Posterior vena cava (tissue), 2 donors: ENCODE data around the gene MCU. TPM values are rescaled to one million over a fixed set of nuclear protein-coding genes. Genes with fewer than 3 reads are reported as not detected.
A peak's percentile ranks its signal among the peaks of the same experiment; 100 is the strongest.
"Not testable (repeated sequence)": the region's sequence is repeated elsewhere in the genome, so short reads cannot be mapped to it uniquely, and the experiment has no call there.

Source experiments
- DNase-seq: peaks from one replicate; pipeline ENCODE4 v3.0.0-alpha.2; 2020; ENCODE audit warnings: low spot score
- intact Hi-C, 2 donors: fragments of 100-400 bp; cut with DNase I; formaldehyde crosslinking; loops; one replicate each; pipeline versions ENCODE4 v1.14.1 to v1.14.2; 2022 to 2023
- total RNA-seq, 2 donors: library from RNA; stranded (reverse); fragmentation: NEBNext Ultra II Directional; extraction: Animal tissue kit (Norgen Biotek cat#: 25700); gene quantifications; one replicate each; pipeline ENCODE4 v1.2.1, GENCODE V29; 2021
- donor health status: DM: yes; HTN: yes; CAD: no.
- donor health status: DM: yes; HTN: yes; CAD: no.

The MCU gene
- total RNA-seq, 2 donors from 2014 or later, result 23.7 to 24.0 TPM

DNA sequence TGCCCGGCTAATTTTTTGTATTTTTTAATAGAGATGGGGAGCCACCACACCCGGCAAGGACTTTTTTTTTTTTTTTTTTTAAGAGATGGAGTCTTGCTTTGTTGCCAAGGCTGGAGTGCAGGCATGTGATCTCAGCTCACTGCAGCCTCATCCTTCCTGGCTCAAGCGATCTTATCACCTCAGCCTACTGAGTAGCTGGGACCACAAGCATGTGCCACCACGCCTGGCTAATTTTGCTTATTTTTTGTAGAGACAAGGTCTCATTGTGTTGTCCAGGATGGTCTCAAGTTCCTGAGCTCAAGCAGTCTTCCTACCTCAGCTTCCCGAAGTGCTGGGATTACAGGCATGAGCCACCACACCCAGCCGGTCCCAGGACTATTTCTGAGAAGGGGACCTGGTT is 9.3 kb upstream of the MCU start:
- no peak for DNase-seq
- intact Hi-C loops, result no loop called here

DNA sequence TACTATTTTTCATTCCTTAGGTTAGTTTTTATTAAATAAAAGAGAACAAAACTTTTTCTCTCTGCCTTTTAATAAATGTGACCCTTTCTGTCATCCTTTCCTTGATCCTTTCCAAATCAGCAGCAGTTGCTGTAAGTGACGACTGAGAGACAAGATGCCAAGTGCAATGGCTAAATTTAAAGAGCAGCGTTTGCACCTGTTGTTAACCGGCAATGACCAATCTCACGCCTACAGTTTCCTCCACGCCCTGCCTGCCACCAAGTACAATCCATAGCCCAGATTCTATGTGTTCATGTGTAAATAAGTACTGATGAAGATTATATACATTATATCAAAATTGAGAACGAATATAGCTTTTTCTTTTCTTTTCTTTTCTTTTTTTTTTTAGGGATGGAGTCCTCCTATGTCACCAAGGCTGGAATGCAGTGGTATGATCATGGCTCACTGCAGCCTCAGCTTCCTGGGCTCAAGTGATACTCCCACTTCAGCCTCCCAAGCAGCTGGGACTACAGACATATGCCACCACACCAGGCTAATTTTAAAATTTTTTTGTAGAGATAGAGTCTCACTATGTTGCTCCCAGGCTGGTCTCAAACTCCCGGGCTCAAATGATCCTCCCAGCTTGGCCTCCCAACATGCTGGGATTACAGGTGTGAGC is 6.5 kb upstream of the MCU start:
- intact Hi-C loops, result no loop called here
- DNase-seq, result no peak

DNA sequence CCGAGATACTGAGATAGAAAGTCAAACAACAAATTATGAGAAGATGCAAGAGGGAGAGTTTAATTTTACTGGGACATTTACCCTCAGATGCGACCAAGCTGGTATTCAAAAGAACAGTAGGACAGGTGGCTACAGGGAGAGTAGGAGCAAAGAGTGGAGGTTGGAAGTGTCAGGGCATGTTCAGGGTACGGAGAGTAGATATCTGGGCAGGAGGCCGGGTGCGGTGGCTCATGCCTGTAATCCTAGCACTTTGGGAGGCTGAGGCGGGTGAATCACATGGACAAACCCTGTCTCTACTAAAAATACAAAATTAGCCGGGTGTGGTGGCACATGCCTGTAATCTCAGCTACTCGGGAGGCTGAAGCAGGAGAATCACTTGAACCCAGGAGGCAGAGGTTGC is 5.5 kb upstream of the MCU start:
- intact Hi-C loops, DNase-seq: not testable (repeated sequence)

- no peak for DNase-seq
- intact Hi-C loops, result no loop called here
These were observed 4.9 kb upstream of the MCU start for GRCh38 chr10:72687035-72687434.

DNA sequence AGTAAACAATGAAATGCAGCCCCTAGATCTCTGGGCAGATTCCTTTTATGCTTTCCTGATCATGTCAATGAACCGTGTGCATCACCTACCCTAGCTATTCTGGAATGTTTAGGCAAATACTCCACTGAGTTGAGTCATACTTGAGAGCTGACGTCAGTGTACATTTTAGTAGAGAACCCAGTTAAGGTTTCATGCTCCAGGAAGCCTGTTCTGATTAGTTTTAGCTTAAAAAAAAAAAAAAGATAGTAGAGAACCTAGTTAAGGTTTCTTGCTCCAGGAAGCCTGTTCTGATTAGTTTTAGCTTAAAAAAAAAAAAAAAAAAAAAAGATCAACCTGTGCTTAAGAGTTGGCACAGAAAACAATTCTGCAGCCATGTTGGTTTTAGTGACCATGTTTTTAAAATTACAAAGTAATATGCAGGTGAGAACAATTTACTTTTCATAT is 3.7 kb upstream of the MCU start:
- intact Hi-C loops, result no loop called here
- no peak for DNase-seq

GRCh38 chr10:72689660-72690059 is 2.3 kb upstream of the MCU start:
- intact Hi-C loops, result loop anchor here in 1 of 2 donors (5.0 kb wide), 1 partner anchor 143 kb away; no protein-coding TSS in a partner anchor
- no peak for DNase-seq

GRCh38 chr10:72690071-72690755 is 1.7 kb upstream of the MCU start:
- no peak for DNase-seq
- intact Hi-C loops, result loop anchor here in 1 of 2 donors (5.0 kb wide), 1 partner anchor 142 kb away; no protein-coding TSS in a partner anchor

- intact Hi-C loops, result loop anchor here in 1 of 2 donors (5.0 kb wide), 1 partner anchor 141 kb away; no protein-coding TSS in a partner anchor
- DNase-seq, result no peak
These were observed 477 bp upstream of the MCU start for GRCh38 chr10:72691470-72691862.

- intact Hi-C loops, result loop anchor here in 1 of 2 donors (5.0 kb wide), 1 partner anchor 140 kb away; no protein-coding TSS in a partner anchor
- DNase-seq, result no peak
These were observed 726 bp downstream of the MCU start for GRCh38 chr10:72692744-72692993.

DNA sequence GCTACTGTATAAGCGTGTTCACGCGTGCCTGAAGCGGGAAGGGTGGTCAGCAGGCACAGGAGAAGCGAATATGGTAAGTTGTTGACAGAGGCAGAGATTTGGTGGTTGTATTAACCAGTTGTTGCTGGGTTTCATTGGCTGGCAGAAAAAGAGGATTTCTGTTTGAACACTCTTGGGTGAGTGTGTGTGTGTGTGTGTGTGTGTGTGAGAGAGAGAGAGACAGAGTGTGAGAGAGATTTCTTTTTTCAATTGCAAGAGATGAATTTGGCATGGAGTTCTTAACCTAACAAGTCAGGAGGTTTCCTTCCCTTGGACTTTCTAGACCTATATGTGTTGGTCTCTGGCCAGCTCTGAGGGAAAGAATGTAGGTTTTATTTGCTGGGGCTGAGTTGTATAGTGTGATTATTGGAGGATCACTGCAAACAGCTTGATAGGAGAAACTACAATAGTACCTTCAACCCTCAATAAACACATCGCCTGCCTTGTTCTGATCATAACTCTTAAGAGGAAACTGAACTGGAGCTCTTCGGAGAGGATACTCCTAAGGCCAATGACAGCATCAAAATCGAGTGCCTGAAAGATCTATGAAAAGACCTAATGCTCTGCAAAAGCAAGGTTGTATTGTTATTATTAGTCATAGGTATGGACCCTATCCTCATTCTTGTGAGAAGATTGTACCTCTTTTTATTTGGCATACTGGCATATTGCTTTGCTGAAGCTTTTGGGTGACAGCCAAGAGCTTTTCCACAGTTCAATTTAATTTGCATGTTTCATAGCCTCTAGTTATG is 1.2 kb downstream of the MCU start:
- DNase-seq, result no peak
- intact Hi-C loops, result loop anchor here in 1 of 2 donors (5.0 kb wide), 1 partner anchor 139 kb away; no protein-coding TSS in a partner anchor

- DNase-seq, result no peak
- intact Hi-C loops, result loop anchor here in 1 of 2 donors (5.0 kb wide), 1 partner anchor 138 kb away; no protein-coding TSS in a partner anchor
These were observed 2.8 kb downstream of the MCU start for GRCh38 chr10:72694476-72695369.

- DNase-seq, result no peak
- intact Hi-C loops, result no loop called here
These were observed 3.6 kb downstream of the MCU start for GRCh38 chr10:72695496-72695895.

DNA sequence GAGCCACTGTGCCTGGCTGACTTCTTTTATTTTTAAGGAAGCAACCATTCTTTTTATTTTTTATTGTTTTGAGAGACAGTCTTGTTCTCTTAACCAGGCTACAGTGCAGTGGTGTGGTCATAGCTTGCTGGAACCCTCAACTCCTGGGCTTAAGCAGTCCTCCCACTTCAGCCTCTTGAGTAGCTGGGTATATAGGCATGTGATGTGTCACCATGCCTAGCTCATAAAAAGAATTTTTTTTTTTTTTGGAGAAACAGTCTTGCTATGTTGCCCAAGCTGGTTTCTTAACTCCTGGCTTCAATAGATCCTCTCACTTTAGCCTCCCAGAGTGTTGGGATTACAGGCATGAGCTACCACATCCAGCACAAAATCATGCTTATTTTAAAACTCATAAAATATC is 5.8 kb downstream of the MCU start:
- DNase-seq, result no peak
- intact Hi-C loops, result no loop called here

GRCh38 chr10:72702465-72702864 is 10.5 kb downstream of the MCU start:
- intact Hi-C loops, DNase-seq: not testable (repeated sequence)

DNA sequence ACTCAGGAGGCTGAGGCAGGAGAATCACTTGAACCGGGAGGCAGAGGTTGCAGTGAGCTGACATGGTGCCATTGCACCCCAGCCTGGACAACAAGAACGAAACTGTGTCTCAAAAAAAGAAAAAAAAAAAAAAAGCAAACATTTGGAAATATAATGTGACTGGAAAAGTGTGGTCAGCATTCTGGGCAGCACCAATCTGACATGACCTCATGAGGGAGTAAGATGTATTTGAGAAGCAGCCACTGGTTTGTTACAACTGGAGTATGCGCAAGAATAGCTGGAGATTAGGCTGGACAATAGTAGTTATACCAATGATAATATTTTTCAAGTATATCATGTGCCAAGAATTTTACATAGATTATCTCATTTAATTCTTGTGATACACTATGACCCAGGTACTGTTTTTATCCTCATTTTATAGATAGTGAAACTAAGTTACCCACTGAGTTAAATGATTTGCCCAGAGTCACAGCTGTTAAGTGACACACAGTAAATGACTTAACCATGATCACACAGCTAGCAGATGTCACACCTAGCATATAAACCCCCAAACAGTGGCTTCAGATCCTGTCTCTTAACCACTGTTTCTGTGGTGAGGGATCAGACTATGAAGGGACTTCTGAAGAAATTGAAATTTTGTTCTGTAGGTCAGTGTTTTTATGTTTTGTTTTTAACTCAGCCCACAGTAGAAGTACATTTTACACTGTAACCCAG is 11.1 kb downstream of the MCU start:
- intact Hi-C loops, result no loop called here
- DNase-seq, result no peak

DNA sequence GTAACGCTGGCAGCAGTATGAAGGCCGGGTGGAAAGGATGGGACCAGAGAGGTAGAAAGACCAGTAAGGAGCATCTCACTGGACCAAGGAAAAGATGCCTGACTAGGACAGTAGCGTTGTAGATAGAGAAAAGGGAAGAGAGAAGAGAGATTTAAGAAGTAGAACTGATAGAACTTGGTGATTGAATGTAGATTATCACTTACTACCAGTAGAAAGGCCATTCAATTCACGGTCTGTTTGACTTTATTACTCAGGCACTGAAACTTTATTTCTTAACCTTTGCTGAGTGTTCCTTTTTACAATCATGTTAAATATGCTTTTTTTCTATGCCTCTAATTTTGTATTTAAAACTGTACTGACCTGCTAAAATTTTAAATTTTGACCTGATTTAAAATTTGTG is 12.2 kb downstream of the MCU start:
- intact Hi-C loops, result no loop called here

GRCh38 chr10:72709041-72709440 is 17.1 kb downstream of the MCU start:
- peak; percentile 53 for DNase-seq
- intact Hi-C loops, result no loop called here

More for the DNA sequence above, 12.2 kb downstream of the MCU start:
- DNase-seq, result no peak

GRCh38 chr10:72712136-72712535 is 20.2 kb downstream of the MCU start:
- no peak for DNase-seq
- intact Hi-C loops, result no loop called here
